Right kidney (tissue), 1 donor: ENCODE results near the gene TEX54.
"Not testable (repeated sequence)": the region's sequence is repeated elsewhere in the genome, so short reads cannot be mapped to it uniquely, and the experiment has no call there.

Source experiments
- DNase-seq: peaks from one replicate; pipeline ENCODE4 v3.0.0-alpha.2; 2016

TEX54 gene

GRCh38 chr11:62831520-62832335 lies 913 bp downstream of the TEX54 start, which contains the start of gene STX5:
STX5 (minus strand) TSS chr11:62832051; CDS start chr11:62831243, 808 bp downstream.
- DNase-seq: peak; percentile 98

GRCh38 chr11:62830904-62831519 lies 1.6 kb downstream of the TEX54 start:
- DNase-seq: no peak

GRCh38 chr11:62828130-62828529 lies 4.5 kb downstream of the TEX54 start:
- DNase-seq: not testable (repeated sequence)

DNA sequence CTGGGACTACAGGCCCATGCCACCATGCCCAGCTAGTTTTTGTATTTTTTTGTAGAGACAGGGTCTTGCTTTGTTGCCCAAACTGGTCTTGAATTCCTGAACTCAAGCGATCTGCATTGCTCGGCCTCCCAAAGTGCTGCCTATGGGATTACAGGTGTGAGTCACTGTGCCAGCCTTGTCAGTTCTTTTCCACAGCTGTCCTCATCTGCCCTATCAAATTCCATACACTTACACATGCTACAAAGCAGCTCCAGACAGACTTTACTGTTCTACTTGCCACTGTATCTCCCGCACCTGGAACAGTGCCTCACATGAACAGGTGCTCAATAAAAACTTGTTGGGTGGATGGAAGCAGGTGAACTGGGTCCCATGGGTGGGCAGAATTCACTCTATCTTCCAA lies 9.0 kb downstream of the TEX54 start:
- DNase-seq: no peak

DNA sequence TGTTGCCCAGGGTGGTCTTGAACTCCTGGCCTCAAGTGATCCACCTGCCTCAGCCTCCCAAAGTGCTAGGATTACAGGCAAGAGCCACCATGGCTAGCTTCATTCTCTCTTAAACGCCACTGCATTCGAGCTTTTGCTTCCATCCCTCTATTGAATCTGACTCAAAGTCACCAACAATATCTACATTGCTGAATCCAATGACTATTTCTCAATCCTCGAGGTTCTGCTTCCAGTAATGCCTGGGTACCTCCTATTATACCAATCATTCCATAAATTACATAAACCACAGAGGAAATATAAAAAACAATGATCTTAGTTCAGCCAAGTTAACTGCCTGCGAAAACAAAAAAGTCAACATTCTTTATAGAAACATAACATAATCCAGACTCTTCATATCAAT lies 15.5 kb downstream of the TEX54 start:
- DNase-seq: no peak

DNA sequence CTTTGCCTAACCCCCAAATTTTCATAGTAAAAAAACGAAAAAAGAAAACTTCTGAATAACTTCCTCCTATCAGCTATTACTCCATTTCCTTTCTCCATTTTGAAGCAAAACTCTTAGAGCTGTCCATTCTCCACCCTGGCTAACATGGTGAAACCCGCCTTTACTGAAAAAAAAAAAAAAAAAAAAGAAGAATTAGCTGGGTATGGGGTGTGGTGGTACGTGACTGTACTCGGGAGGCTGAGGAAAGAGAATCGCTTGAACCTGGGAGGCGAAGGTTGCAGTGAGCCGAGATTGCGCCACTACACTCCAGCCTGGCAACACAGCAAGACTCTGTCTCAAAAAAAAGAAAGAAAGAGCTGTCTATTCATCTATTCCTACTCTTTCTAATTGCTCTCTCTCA lies 16.1 kb downstream of the TEX54 start:
- DNase-seq: no peak

- no peak for DNase-seq
These were observed 21.0 kb downstream of the TEX54 start for GRCh38 chr11:62811659-62812058.

DNA sequence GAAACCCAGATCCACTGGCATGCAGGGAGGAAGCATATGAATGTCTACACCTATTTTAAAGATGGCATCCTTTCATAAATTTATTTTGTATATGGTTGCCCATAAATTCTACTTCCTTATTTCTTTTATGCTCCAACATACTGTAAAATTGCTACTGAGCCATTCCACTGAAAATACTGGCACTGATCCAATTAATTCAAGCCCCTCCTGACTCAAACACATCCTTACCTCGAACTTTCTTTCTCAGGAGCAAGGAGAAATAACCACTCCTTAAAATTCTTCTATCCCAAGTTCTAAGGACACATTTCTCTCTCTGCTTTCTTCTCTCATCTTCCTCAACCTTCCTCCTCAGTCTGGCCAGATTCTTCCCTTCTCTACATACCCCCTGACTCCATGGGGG lies 21.9 kb downstream of the TEX54 start:
- DNase-seq: no peak

- no peak for DNase-seq
These were observed 26.0 kb downstream of the TEX54 start for GRCh38 chr11:62806611-62807121.

DNA sequence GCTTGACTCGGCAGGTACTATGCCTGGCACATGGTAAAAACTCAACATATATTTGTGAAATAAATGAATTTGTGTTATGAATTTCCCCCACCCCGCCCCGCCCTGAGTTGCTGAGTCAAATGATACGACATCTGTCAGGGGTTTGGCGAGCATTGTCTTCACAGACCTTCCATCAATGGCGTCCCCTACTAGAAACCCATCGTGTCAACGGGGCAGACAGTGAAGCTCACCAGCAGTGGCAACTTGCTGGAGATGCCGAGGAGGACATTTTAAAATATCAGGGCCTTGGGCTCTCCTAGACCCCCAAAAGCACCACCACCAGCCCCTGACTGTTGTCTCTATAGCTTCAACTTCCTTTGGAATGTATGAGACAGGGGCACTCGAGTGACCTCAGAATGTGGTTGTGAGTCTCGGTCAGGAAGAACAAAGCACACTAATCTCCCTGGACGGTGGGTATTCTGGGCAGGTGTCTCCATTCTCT lies 26.6 kb downstream of the TEX54 start:
- peak; percentile 30 for DNase-seq

GRCh38 chr11:62805076-62805892 lies 27.4 kb downstream of the TEX54 start, which contains the start of gene NXF1:
NXF1 (minus strand) TSS chr11:62805440; CDS start chr11:62805356, 84 bp downstream.
- peak; percentile 99 for DNase-seq

- DNase-seq: no peak
These were observed 28.1 kb downstream of the TEX54 start for GRCh38 chr11:62804310-62805075.

DNA sequence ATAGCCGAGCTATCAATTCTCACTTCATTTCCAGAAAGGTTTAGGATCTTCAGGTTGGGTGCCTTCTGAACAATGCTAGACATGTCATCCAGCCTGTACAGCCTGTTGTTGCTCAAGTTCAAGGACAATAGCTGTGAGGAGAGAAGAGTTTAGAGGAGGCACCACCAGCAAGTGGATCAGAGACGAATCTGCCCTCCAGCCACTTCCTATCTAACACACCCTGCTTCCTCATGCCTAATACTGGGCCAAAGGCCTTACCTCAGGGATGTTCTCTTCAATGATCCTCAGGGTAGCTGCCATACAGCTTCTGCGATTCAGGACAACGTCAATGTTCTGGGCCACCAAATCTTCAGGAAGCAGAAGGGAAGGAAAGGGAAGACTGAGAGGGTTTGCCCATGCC lies 31.6 kb downstream of the TEX54 start:
- DNase-seq: no peak

- no peak for DNase-seq
These were observed 33.2 kb downstream of the TEX54 start for GRCh38 chr11:62799486-62799885.

DNA sequence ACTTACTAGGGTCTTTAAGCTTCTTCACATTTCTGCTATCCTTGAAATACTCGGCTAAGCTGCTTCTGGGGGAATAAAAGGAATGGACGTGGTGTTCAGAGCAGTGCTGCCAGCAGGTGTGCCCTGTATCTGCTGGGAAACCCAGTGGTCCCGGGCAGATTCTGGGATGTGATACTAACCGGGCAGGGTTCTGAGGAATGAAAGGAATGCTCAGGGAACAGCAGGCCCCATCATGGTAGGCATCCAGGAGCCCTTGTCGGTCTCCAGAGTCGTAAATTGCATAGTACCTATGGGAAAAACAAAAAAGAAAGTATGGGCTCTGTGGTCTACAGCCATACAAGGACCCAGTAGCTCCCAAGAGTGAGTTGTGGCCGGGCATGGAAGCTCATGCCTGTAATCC lies 36.4 kb downstream of the TEX54 start:
- no peak for DNase-seq

DNA sequence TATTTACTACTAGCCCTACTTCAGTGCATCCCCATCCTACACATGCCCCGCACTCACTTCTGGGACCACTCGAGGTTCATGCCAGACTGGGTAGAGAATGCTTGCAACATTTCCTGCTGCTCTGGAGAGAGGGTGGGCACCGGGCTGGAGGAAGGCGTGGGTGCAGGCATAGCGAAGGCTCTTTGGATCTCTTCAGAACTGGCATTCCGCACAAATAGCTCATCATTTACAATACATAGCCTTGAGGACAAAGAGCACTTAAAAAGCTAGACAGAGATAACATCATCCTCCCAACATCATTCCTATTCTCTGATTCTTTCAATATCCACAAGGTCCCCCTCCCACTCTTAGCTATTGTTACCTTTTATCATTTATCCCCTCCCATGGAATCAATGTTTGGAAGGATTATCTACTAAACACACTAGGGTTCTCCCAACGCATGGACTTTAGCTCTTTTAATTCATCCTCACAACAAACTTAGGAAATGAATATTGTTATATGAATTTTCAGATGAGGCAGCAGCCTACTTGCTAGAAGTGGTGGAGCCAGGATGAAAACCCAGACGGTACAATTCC lies 38.4 kb downstream of the TEX54 start:
- no peak for DNase-seq

GRCh38 chr11:62792202-62792575 lies 40.5 kb downstream of the TEX54 start:
- DNase-seq: no peak

DNA sequence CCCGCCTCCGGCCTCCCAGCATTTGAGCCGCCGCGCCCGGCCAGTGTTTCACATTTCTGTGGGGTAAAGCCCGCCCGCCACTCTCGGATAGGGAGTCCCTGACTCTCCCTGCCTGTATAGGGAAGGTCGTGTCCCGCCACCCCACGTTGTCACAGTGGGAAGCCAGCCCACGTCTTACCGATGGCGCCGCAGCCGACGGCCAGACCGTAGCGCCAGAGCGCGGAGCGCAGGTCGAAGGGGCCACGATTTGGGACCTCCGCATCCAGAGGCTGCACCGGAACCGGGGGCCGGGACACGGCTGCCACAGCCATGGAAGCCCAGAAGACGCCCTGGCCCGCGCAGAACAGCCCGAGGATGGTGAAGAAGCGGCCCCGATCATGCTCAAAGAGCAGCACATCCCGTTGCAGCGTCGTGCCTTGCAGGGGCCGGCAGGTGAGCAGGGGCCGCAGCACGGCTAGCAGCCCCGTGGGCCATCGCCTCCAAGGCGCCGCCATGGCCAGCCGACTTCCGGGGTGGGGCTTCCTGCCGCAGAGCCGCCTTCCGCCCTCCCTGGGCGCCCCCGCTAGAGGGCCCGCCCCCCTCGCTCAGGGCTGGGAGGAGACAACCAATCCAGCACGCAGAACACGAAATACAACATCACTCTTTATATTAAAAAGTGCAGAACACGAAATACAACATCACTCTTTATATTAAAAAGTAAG lies 41.0 kb downstream of the TEX54 start, which contains the start of gene TMEM223:
Gene TMEM223, minus strand, starts transcription at position 506 of the 701 bp plus-strand sequence. Its CDS starts 12 bp downstream, at position 494.
- DNase-seq: peak; percentile 84

DNA sequence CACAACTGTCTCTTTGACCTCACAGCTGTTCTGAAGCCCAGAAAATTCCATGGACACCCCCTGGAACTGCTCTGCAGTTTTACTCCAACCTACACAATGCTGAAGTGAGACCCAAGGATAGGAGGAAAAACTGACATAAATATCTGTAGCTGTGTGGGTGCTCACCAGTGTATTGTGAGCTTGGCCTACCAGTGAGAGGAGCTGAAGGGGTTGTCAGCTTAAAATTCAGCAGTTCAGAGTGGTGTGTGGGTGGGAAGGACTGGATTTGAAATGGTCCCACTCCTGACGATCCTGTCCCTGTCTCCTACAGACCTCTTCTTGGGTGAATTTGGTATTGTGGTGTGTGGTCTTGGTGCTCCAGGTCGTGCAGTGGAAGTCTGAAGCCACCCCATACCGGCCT lies 43.1 kb downstream of the TEX54 start:
- DNase-seq: no peak

DNA sequence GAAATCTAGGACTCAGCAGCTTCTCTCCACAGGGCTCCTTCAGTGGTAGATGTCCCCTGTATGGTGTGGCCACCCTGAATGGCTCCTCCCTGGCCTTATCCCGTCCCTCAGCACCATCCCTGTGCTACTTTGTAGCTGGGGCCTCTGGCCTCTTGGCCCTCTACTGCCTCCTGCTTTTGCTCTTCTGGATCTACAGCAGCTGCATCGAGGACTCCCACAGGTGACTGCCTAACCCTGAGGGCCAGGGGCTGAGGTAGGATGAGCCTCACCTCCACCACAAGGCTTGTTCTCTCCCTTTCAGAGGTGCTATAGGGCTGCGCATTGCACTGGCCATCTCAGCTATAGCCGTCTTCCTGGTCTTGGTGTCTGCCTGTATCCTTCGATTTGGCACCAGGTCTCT lies 43.6 kb downstream of the TEX54 start:
- DNase-seq: no peak
